Activated naive CD8-positive, alpha-beta T cell (primary cell): ENCODE results near the gene RAB25.
"Not testable (repeated sequence)": the region's sequence is repeated elsewhere in the genome, so short reads cannot be mapped to it uniquely, and the experiment has no call there.

ENCODE experiments used
- H3K27ac Mint-ChIP-seq: one replicate; pipeline ENCODE4 v1.8.0; 2021; ENCODE audit warnings: mixed read lengths
- H3K27me3 Mint-ChIP-seq: one replicate; pipeline ENCODE4 v1.8.0; 2021; ENCODE audit warnings: mixed read lengths
- H3K36me3 Mint-ChIP-seq: one replicate; pipeline ENCODE4 v1.8.0; 2021; ENCODE audit warnings: mixed read lengths
- H3K4me1 Mint-ChIP-seq: one replicate; pipeline ENCODE4 v1.8.0; 2021; ENCODE audit warnings: low read depth, mixed read lengths
- H3K4me3 Mint-ChIP-seq: one replicate; pipeline ENCODE4 v1.8.0; 2021; ENCODE audit warnings: mild to moderate bottlenecking, mixed read lengths
- H3K9me3 Mint-ChIP-seq: one replicate; pipeline ENCODE4 v1.8.0; 2021; ENCODE audit warnings: low read depth, mixed read lengths

Gene RAB25

GRCh38 chr1:156060937-156061636, at the start of gene RAB25:
Gene RAB25 (plus strand): TSS chr1:156061160. CDS start chr1:156061401, 241 bp downstream.
- Mint-ChIP-seq H3K27me3 (no peaks in the 10 kb centered on the region), H3K4me3 (no peak within 1 kb of the TSS), H3K27ac (no peak within 1 kb of the TSS), H3K4me1 (peaks cover 10% of the 10 kb centered on the region), H3K9me3 (no peaks in the 10 kb centered on the region), H3K36me3 (no peaks in the 10 kb centered on the region)

- Mint-ChIP-seq H3K27ac (no peak overlapping the region), H3K27me3 (no peaks in the 10 kb centered on the region), H3K4me1 (peaks cover 8% of the 10 kb centered on the region), H3K36me3 (peaks cover 11% of the 10 kb centered on the region), H3K9me3 (no peaks in the 10 kb centered on the region), H3K4me3 (no peak overlapping the region)
Measured at GRCh38 chr1:156012051-156012817, 48.7 kb upstream of the RAB25 start.

GRCh38 chr1:156014829-156015228, 46.1 kb upstream of the RAB25 start:
- H3K4me1 Mint-ChIP-seq, result peaks cover 18% of the 10 kb centered on the region

GRCh38 chr1:156019946-156020292, 41.0 kb upstream of the RAB25 start:
- Mint-ChIP-seq H3K36me3 (peaks cover 8% of the 10 kb centered on the region), H3K27me3 (no peaks in the 10 kb centered on the region), H3K4me1 (peaks cover 27% of the 10 kb centered on the region), H3K9me3 (no peaks in the 10 kb centered on the region), H3K4me3 (peak overlapping the region; percentile 94), H3K27ac (peak overlapping the region; percentile 95)

More at GRCh38 chr1:156014829-156015228, 46.1 kb upstream of the RAB25 start:
- Mint-ChIP-seq H3K27me3 (no peaks in the 10 kb centered on the region), H3K36me3 (peaks cover 14% of the 10 kb centered on the region), H3K4me3 (no peak overlapping the region), H3K27ac (no peak overlapping the region), H3K9me3 (no peaks in the 10 kb centered on the region)

GRCh38 chr1:156020293-156021092, 40.5 kb upstream of the RAB25 start, which contains the start of gene SSR2:
Gene SSR2 (minus strand): TSS chr1:156020951. CDS start chr1:156020167, 784 bp downstream.
- Mint-ChIP-seq H3K36me3 (peaks cover 8% of the 10 kb centered on the region), H3K27ac (peak within 1 kb of the TSS; percentile 95), H3K9me3 (no peaks in the 10 kb centered on the region), H3K4me1 (peaks cover 27% of the 10 kb centered on the region), H3K4me3 (peak within 1 kb of the TSS; percentile 94), H3K27me3 (no peaks in the 10 kb centered on the region)

- no peaks in the 10 kb centered on the region for H3K9me3 Mint-ChIP-seq
- H3K27me3 Mint-ChIP-seq, result no peaks in the 10 kb centered on the region
- H3K36me3 Mint-ChIP-seq, result peaks cover 8% of the 10 kb centered on the region
- peaks cover 31% of the 10 kb centered on the region for H3K4me1 Mint-ChIP-seq
- peak overlapping the region; percentile 94 for H3K4me3 Mint-ChIP-seq
- peak overlapping the region; percentile 95 for H3K27ac Mint-ChIP-seq
Measured at GRCh38 chr1:156021093-156021428, 39.9 kb upstream of the RAB25 start.

- H3K27ac Mint-ChIP-seq, result no peak overlapping the region
- no peaks in the 10 kb centered on the region for H3K27me3 Mint-ChIP-seq
- peaks cover 33% of the 10 kb centered on the region for H3K4me1 Mint-ChIP-seq
- peaks cover 8% of the 10 kb centered on the region for H3K36me3 Mint-ChIP-seq
- H3K4me3 Mint-ChIP-seq, result peak overlapping the region; percentile 59
- H3K9me3 Mint-ChIP-seq, result no peaks in the 10 kb centered on the region
Measured at GRCh38 chr1:156021954-156022353, 39.0 kb upstream of the RAB25 start.

GRCh38 chr1:156024801-156025200, 36.2 kb upstream of the RAB25 start:
- H3K9me3 Mint-ChIP-seq, result no peaks in the 10 kb centered on the region
- H3K27ac Mint-ChIP-seq, result no peak overlapping the region
- no peaks in the 10 kb centered on the region for H3K27me3 Mint-ChIP-seq
- H3K4me3 Mint-ChIP-seq, result no peak overlapping the region
- H3K36me3 Mint-ChIP-seq, result peaks cover 3% of the 10 kb centered on the region
- peaks cover 22% of the 10 kb centered on the region for H3K4me1 Mint-ChIP-seq

GRCh38 chr1:156025876-156026275, 35.1 kb upstream of the RAB25 start:
- no peaks in the 10 kb centered on the region for H3K36me3 Mint-ChIP-seq
- no peaks in the 10 kb centered on the region for H3K9me3 Mint-ChIP-seq
- no peaks in the 10 kb centered on the region for H3K27me3 Mint-ChIP-seq
- peaks cover 14% of the 10 kb centered on the region for H3K4me1 Mint-ChIP-seq
- no peak overlapping the region for H3K27ac Mint-ChIP-seq
- no peak overlapping the region for H3K4me3 Mint-ChIP-seq

- peaks cover 10% of the 10 kb centered on the region for H3K4me1 Mint-ChIP-seq
Measured at GRCh38 chr1:156026588-156026987, 34.4 kb upstream of the RAB25 start.

GRCh38 chr1:156033011-156033410, 27.9 kb upstream of the RAB25 start:
- H3K27me3 Mint-ChIP-seq, result no peaks in the 10 kb centered on the region
- H3K4me3 Mint-ChIP-seq, result no peak overlapping the region
- no peaks in the 10 kb centered on the region for H3K4me1 Mint-ChIP-seq
- peaks cover 3% of the 10 kb centered on the region for H3K36me3 Mint-ChIP-seq
- no peak overlapping the region for H3K27ac Mint-ChIP-seq
- no peaks in the 10 kb centered on the region for H3K9me3 Mint-ChIP-seq

More at GRCh38 chr1:156026588-156026987, 34.4 kb upstream of the RAB25 start:
- Mint-ChIP-seq H3K27ac (no peak overlapping the region), H3K36me3 (no peaks in the 10 kb centered on the region), H3K27me3 (no peaks in the 10 kb centered on the region), H3K9me3 (no peaks in the 10 kb centered on the region), H3K4me3 (no peak overlapping the region)

GRCh38 chr1:156034991-156035390, 26.0 kb upstream of the RAB25 start:
- not testable (repeated sequence) for H3K36me3 Mint-ChIP-seq, H3K27me3 Mint-ChIP-seq, H3K9me3 Mint-ChIP-seq

GRCh38 chr1:156042828-156043227, 18.1 kb upstream of the RAB25 start:
- H3K27me3 Mint-ChIP-seq, result no peaks in the 10 kb centered on the region
- H3K27ac Mint-ChIP-seq, result no peak overlapping the region
- H3K4me3 Mint-ChIP-seq, result no peak overlapping the region
- H3K9me3 Mint-ChIP-seq, result no peaks in the 10 kb centered on the region
- H3K36me3 Mint-ChIP-seq, result peaks cover 8% of the 10 kb centered on the region
- peaks cover 2% of the 10 kb centered on the region for H3K4me1 Mint-ChIP-seq

More at GRCh38 chr1:156034991-156035390, 26.0 kb upstream of the RAB25 start:
- H3K27ac Mint-ChIP-seq, H3K4me3 Mint-ChIP-seq, H3K4me1 Mint-ChIP-seq: not testable (repeated sequence)

GRCh38 chr1:156045076-156045475, 15.9 kb upstream of the RAB25 start:
- Mint-ChIP-seq H3K27me3 (no peaks in the 10 kb centered on the region), H3K4me1 (peaks cover 2% of the 10 kb centered on the region), H3K27ac (no peak overlapping the region), H3K4me3 (no peak overlapping the region), H3K36me3 (peaks cover 8% of the 10 kb centered on the region), H3K9me3 (no peaks in the 10 kb centered on the region)
